Measurements from ENCODE around the gene RAET1G. TPM values are rescaled to one million over a fixed set of nuclear protein-coding genes. Genes with fewer than 3 reads are reported as not detected.
A peak's percentile ranks its signal among the peaks of the same experiment; 100 is the strongest.
"Not testable (repeated sequence)": the region's sequence is repeated elsewhere in the genome, so short reads cannot be mapped to it uniquely, and the experiment has no call there.

The RAET1G gene
- total RNA-seq, 6 experiments from 2014 or later, result 0.64 to 1.1 (median 0.83) TPM

GRCh38 chr6:149962461-149963211, 39.7 kb upstream of the RAET1G start:
- H3K27me3 Mint-ChIP-seq (ENCODE audit: insufficient read depth), result peaks cover 19% of the 10 kb centered on the region
- no peaks in the 10 kb centered on the region for H3K9me3 Mint-ChIP-seq
- peak overlapping the region; percentile 95 for H3K4me3 Mint-ChIP-seq
- TF ChIP-seq CTCF (IDR thresholded peaks at IDR 0.05), result no peak
- H3K27ac Mint-ChIP-seq, result peak overlapping the region; percentile 96
- DNase-seq, result no peak
- H3K36me3 Mint-ChIP-seq (ENCODE audit: low read depth), result peaks cover 8% of the 10 kb centered on the region
- peaks cover 39% of the 10 kb centered on the region for H3K4me1 Mint-ChIP-seq (ENCODE audit: low read depth)

GRCh38 chr6:149961728-149962425, 39.0 kb upstream of the RAET1G start:
- peak; percentile 51 for TF ChIP-seq CTCF (IDR thresholded peaks at IDR 0.05)
- DNase-seq, result no peak
- H3K27me3 Mint-ChIP-seq (ENCODE audit: insufficient read depth), result peaks cover 19% of the 10 kb centered on the region
- no peak overlapping the region for H3K27ac Mint-ChIP-seq
- H3K4me1 Mint-ChIP-seq (ENCODE audit: low read depth), result peaks cover 39% of the 10 kb centered on the region
- no peak overlapping the region for H3K4me3 Mint-ChIP-seq
- peaks cover 8% of the 10 kb centered on the region for H3K36me3 Mint-ChIP-seq (ENCODE audit: low read depth)
- H3K9me3 Mint-ChIP-seq, result no peaks in the 10 kb centered on the region

- peaks cover 8% of the 10 kb centered on the region for H3K36me3 Mint-ChIP-seq (ENCODE audit: low read depth)
- DNase-seq, result no peak
- H3K4me3 Mint-ChIP-seq, result no peak overlapping the region
- no peaks in the 10 kb centered on the region for H3K9me3 Mint-ChIP-seq
- no peak overlapping the region for H3K27ac Mint-ChIP-seq
- no peak for TF ChIP-seq CTCF (IDR thresholded peaks at IDR 0.05)
- H3K27me3 Mint-ChIP-seq (ENCODE audit: insufficient read depth), result peaks cover 28% of the 10 kb centered on the region
- H3K4me1 Mint-ChIP-seq (ENCODE audit: low read depth), result peaks cover 35% of the 10 kb centered on the region
Observed at GRCh38 chr6:149960488-149960887, 37.6 kb upstream of the RAET1G start.

GRCh38 chr6:149959806-149960205, 36.9 kb upstream of the RAET1G start:
- not testable (repeated sequence) for H3K27ac Mint-ChIP-seq; H3K36me3 Mint-ChIP-seq (ENCODE audit: low read depth); DNase-seq; H3K4me3 Mint-ChIP-seq; H3K9me3 Mint-ChIP-seq
- H3K27me3 Mint-ChIP-seq (ENCODE audit: insufficient read depth), result peaks cover 31% of the 10 kb centered on the region
- H3K4me1 Mint-ChIP-seq (ENCODE audit: low read depth), result peaks cover 35% of the 10 kb centered on the region

GRCh38 chr6:149958124-149958523, 35.2 kb upstream of the RAET1G start:
- not testable (repeated sequence) for H3K4me3 Mint-ChIP-seq; H3K36me3 Mint-ChIP-seq (ENCODE audit: low read depth); DNase-seq; H3K9me3 Mint-ChIP-seq; H3K27ac Mint-ChIP-seq
- Mint-ChIP-seq H3K27me3 (ENCODE audit: insufficient read depth) (peaks cover 29% of the 10 kb centered on the region), H3K4me1 (ENCODE audit: low read depth) (peaks cover 26% of the 10 kb centered on the region)

- H3K36me3 Mint-ChIP-seq (ENCODE audit: low read depth); H3K4me3 Mint-ChIP-seq; DNase-seq; H3K9me3 Mint-ChIP-seq; H3K27ac Mint-ChIP-seq: not testable (repeated sequence)
- H3K27me3 Mint-ChIP-seq (ENCODE audit: insufficient read depth), result peaks cover 36% of the 10 kb centered on the region
- H3K4me1 Mint-ChIP-seq (ENCODE audit: low read depth), result peaks cover 20% of the 10 kb centered on the region
Observed at GRCh38 chr6:149955654-149956317, 32.9 kb upstream of the RAET1G start.

GRCh38 chr6:149954984-149955653, 32.2 kb upstream of the RAET1G start:
- not testable (repeated sequence) for H3K27ac Mint-ChIP-seq; DNase-seq; H3K9me3 Mint-ChIP-seq; H3K36me3 Mint-ChIP-seq (ENCODE audit: low read depth)
- H3K4me3 Mint-ChIP-seq, result peak overlapping the region; percentile 78
- H3K27me3 Mint-ChIP-seq (ENCODE audit: insufficient read depth), result peaks cover 34% of the 10 kb centered on the region
- peaks cover 20% of the 10 kb centered on the region for H3K4me1 Mint-ChIP-seq (ENCODE audit: low read depth)

- not testable (repeated sequence) for H3K4me3 Mint-ChIP-seq; H3K27ac Mint-ChIP-seq; H3K36me3 Mint-ChIP-seq (ENCODE audit: low read depth); DNase-seq; H3K9me3 Mint-ChIP-seq
- peaks cover 16% of the 10 kb centered on the region for H3K4me1 Mint-ChIP-seq (ENCODE audit: low read depth)
- H3K27me3 Mint-ChIP-seq (ENCODE audit: insufficient read depth), result peaks cover 34% of the 10 kb centered on the region
Observed at GRCh38 chr6:149954328-149954983, 31.5 kb upstream of the RAET1G start.

All from HFFc6 (cell line).